ENCODE results near the gene GORASP2.
A peak's percentile ranks its signal among the peaks of the same experiment; 100 is the strongest.

GORASP2 gene

GRCh38 chr2:170985407-170985806 is 56.4 kb downstream of the GORASP2 start:
- Histone ChIP-seq H3K27ac (no peak overlapping the region), H3K36me3 (replicated peaks) (peaks cover 2% of the 10 kb centered on the region), H3K27me3 (replicated peaks) (no peaks in the 10 kb centered on the region), H3K4me3 (ENCODE audit: low read depth, low read length) (no peak overlapping the region)
- DNase-seq, result no peak
- TF ChIP-seq CTCF (IDR thresholded peaks at IDR 0.05; ENCODE audit: low read depth, low read length, missing control alignments), result no peak
- in situ Hi-C loops (cut with HindIII; ENCODE audit: low pct_ligation_motif_present, low sequenced_read_pairs), result no loop called here

- H3K27ac ChIP-seq, result no peak overlapping the region
- TF ChIP-seq CTCF (IDR thresholded peaks at IDR 0.05; ENCODE audit: low read depth, low read length, missing control alignments), result no peak
- DNase-seq, result no peak
- in situ Hi-C loops (cut with HindIII; ENCODE audit: low pct_ligation_motif_present, low sequenced_read_pairs), result no loop called here
- H3K27me3 ChIP-seq (replicated peaks), result no peaks in the 10 kb centered on the region
- no peak overlapping the region for H3K4me3 ChIP-seq (ENCODE audit: low read depth, low read length)
- peaks cover 2% of the 10 kb centered on the region for H3K36me3 ChIP-seq (replicated peaks)
Measured at GRCh38 chr2:170986566-170987258, 57.7 kb downstream of the GORASP2 start.

DNA sequence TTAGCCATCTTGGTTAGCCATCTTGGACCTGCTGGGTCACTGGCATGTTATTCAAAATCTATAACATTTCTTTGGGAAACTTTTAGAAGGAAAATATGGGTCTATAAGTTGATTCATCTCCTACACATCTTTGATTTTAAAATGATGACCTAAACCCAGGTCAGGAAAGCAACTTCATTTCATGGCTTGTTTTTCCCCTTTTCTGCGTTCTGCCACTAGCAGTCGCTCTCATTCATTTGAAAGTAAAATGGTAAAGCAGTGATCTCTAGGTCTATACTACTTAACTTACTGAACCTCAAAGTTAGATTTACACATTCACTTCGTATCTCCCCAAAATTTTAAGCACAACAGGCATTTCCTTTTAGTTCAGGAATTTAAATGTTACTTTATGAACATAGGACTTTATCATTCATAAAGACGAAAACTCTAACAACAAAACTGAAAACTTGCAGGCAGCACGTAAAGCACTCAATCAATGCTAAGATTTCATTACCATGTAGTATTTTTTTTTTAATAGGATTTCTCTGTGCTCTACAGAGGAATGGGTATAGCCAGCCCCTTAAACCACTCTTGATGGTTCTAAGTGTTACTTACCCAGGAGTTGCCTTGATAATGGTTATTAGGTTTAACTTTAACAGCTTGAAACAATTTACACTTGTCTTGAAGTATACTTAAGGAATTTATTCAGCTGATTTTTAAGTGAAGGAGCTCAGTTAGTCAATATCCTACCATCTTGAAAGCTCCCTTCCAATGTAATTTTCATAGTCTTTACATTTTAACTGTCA is 62.5 kb downstream of the GORASP2 start:
- Histone ChIP-seq H3K27me3 (replicated peaks) (no peaks in the 10 kb centered on the region), H3K4me3 (ENCODE audit: low read depth, low read length) (no peak overlapping the region), H3K27ac (no peak overlapping the region), H3K36me3 (replicated peaks) (peaks cover 2% of the 10 kb centered on the region)
- TF ChIP-seq CTCF (IDR thresholded peaks at IDR 0.05; ENCODE audit: low read depth, low read length, missing control alignments), result peak; percentile 30
- in situ Hi-C loops (cut with HindIII; ENCODE audit: low pct_ligation_motif_present, low sequenced_read_pairs), result no loop called here
- no peak for DNase-seq

DNA sequence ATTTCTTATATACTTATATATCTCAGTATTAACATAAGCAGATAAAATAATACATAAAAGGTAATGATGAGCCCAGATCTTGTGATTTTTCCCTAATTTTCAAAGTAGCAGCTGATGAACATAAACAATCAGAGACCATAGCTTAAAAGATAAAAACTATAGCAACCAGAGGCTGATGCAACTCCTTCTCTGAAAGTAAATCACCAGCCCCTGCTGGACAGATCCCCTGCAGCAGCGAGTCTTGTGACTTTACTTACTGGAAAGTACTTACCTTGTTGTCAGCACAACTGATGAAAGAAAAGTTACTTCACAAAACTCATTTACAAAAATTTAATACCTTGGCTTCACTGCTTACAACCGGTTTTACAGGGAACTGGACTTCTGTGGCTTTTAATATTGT is 67.3 kb downstream of the GORASP2 start:
- no peaks in the 10 kb centered on the region for H3K36me3 ChIP-seq (replicated peaks)
- H3K4me3 ChIP-seq (ENCODE audit: low read depth, low read length), result no peak overlapping the region
- H3K27ac ChIP-seq, result no peak overlapping the region
- H3K27me3 ChIP-seq (replicated peaks), result no peaks in the 10 kb centered on the region
- in situ Hi-C loops (cut with HindIII; ENCODE audit: low pct_ligation_motif_present, low sequenced_read_pairs), result no loop called here
- DNase-seq, result no peak
- peak; percentile 36 for TF ChIP-seq CTCF (IDR thresholded peaks at IDR 0.05; ENCODE audit: low read depth, low read length, missing control alignments)

DNA sequence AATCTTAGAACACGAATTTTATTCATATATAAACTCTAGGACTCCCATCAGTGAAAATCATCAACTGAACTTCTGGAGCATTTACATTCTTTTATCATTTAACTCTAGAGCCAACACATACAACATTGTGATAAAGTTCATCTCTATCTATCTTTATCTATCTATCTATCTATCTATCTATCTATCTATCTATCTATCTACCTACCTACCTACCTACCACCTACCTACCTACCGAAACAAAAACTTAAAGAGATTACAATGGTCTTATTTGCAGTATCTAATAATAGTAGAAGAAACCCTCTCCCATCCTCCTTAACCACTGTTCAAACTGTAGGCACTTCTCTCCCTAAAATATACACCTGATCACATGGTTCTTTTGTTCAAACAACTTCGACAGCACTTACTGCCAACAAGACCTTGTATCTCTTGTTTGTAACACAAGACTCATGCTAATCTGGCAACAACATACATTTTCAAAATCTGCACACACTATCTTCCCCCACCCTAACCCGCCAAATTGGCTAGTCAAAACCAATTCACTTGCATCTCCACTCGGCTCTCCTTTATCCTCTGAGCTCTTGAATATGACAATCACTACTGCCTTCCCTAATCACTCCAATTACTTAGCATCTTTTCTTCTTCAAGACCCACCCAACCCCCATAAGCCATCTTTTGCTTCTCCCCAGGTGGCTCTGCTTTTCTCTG is 69.0 kb downstream of the GORASP2 start:
- H3K36me3 ChIP-seq (replicated peaks), result no peaks in the 10 kb centered on the region
- no peaks in the 10 kb centered on the region for H3K27me3 ChIP-seq (replicated peaks)
- no peak for TF ChIP-seq CTCF (IDR thresholded peaks at IDR 0.05; ENCODE audit: low read depth, low read length, missing control alignments)
- no peak overlapping the region for H3K4me3 ChIP-seq (ENCODE audit: low read depth, low read length)
- in situ Hi-C loops (cut with HindIII; ENCODE audit: low pct_ligation_motif_present, low sequenced_read_pairs), result no loop called here
- no peak for DNase-seq
- no peak overlapping the region for H3K27ac ChIP-seq
